Nephron progenitor cell (in vitro differentiated cells): ENCODE measurements around the gene SCAF1.

Experiments
- DNase-seq: peaks from one replicate; pipeline ENCODE4 v3.0.0; 2021
- H3K27ac Mint-ChIP-seq: 2 replicates; pipeline ENCODE4 v1.8.0; 2021; ENCODE audit warnings: mild to moderate bottlenecking, moderate library complexity, mixed read lengths
- H3K27me3 Mint-ChIP-seq: 2 replicates; pipeline ENCODE4 v1.8.0; 2021; ENCODE audit warnings: mild to moderate bottlenecking, low read depth, mixed read lengths; ENCODE audit not compliant: poor library complexity
- H3K36me3 Mint-ChIP-seq: 2 replicates; pipeline ENCODE4 v1.8.0; 2021; ENCODE audit warnings: low read depth, mixed read lengths
- H3K4me1 Mint-ChIP-seq: 2 replicates; pipeline ENCODE4 v1.8.0; 2021; ENCODE audit warnings: mixed read lengths
- H3K4me3 Mint-ChIP-seq: 2 replicates; pipeline ENCODE4 v1.8.0; 2021; ENCODE audit warnings: mild to moderate bottlenecking, moderate library complexity, mixed read lengths
- H3K9me3 Mint-ChIP-seq: 2 replicates; pipeline ENCODE4 v1.8.0; 2021; ENCODE audit warnings: mild to moderate bottlenecking, moderate library complexity, mixed read lengths
- TF ChIP-seq, protein P1 (sequence below): fragments of 200-600 bp; sonication (generic); IDR thresholded peaks from 2 replicates; pipeline ENCODE4 v1.5.0; 2021; ENCODE audit warnings: antibody characterized with exemption

SCAF1 gene

DNA sequence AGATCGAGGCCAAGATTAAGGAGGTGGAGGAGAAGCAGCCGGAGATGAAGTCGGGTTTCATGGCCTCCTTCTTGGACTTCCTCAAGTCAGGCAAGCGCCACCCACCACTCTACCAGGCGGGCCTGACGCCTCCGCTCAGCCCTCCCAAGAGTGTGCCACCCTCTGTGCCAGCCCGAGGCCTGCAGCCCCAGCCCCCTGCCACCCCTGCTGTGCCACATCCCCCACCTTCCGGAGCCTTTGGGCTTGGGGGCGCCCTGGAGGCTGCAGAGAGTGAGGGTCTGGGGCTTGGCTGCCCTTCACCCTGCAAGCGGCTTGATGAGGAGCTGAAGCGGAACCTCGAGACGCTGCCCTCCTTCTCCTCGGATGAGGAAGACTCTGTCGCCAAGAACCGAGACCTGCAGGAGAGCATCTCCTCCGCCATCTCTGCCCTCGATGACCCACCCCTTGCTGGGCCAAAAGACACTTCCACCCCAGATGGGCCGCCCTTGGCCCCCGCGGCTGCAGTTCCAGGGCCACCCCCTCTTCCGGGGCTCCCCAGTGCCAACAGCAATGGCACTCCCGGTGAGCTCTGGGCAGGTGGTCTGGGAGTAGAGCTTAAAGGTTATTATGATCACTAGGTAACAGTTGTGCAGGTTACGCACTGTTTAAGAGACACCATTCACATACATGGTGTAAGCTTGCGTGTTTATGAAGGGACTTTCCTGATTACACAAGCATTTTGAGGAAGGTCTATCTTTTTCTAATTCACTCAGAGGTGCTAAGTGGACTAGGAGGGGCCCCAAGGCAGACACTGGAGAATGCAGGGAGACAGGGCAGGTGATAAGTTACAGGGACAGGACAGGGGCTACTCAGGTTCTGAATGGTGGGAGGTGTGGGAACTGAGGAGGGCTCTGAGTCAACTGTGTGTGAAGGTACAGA, 42.4 kb upstream of the SCAF1 start:
- Mint-ChIP-seq H3K4me3 (no peak overlapping the region), H3K27ac (peak overlapping the region; percentile 94)
- TF ChIP-seq, protein P1, sequence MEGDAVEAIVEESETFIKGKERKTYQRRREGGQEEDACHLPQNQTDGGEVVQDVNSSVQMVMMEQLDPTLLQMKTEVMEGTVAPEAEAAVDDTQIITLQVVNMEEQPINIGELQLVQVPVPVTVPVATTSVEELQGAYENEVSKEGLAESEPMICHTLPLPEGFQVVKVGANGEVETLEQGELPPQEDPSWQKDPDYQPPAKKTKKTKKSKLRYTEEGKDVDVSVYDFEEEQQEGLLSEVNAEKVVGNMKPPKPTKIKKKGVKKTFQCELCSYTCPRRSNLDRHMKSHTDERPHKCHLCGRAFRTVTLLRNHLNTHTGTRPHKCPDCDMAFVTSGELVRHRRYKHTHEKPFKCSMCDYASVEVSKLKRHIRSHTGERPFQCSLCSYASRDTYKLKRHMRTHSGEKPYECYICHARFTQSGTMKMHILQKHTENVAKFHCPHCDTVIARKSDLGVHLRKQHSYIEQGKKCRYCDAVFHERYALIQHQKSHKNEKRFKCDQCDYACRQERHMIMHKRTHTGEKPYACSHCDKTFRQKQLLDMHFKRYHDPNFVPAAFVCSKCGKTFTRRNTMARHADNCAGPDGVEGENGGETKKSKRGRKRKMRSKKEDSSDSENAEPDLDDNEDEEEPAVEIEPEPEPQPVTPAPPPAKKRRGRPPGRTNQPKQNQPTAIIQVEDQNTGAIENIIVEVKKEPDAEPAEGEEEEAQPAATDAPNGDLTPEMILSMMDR, result no peak

DNA sequence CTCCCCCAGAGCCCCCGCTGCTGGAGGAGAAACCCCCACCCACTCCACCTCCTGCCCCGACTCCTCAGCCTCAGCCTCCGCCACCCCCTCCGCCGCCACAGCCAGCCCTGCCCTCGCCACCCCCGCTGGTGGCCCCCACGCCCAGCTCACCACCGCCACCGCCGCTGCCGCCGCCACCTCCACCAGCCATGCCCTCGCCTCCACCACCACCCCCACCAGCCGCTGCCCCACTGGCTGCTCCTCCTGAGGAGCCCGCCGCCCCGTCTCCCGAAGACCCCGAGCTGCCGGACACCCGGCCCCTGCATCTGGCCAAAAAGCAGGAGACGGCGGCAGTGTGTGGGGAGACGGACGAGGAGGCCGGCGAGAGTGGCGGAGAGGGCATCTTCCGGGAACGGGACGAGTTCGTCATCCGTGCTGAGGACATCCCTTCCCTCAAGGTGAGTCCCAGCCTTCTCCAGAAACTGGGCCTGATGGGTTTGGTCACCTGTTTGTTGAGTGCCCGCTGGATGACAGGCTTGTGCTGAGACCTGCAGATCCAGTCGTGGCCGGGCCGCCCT, 40.4 kb upstream of the SCAF1 start:
- no peaks in the 10 kb centered on the region for H3K9me3 Mint-ChIP-seq
- no peaks in the 10 kb centered on the region for H3K27me3 Mint-ChIP-seq
- no peak overlapping the region for H3K27ac Mint-ChIP-seq
- H3K36me3 Mint-ChIP-seq, result peaks cover 43% of the 10 kb centered on the region
- no peaks in the 10 kb centered on the region for H3K4me1 Mint-ChIP-seq
- DNase-seq, result no peak
- H3K4me3 Mint-ChIP-seq, result no peak overlapping the region
- TF ChIP-seq, protein P1, result no peak

More for the DNA sequence above, 42.4 kb upstream of the SCAF1 start:
- Mint-ChIP-seq H3K27me3 (no peaks in the 10 kb centered on the region), H3K4me1 (no peaks in the 10 kb centered on the region), H3K9me3 (no peaks in the 10 kb centered on the region), H3K36me3 (peaks cover 40% of the 10 kb centered on the region)
- DNase-seq, result no peak

DNA sequence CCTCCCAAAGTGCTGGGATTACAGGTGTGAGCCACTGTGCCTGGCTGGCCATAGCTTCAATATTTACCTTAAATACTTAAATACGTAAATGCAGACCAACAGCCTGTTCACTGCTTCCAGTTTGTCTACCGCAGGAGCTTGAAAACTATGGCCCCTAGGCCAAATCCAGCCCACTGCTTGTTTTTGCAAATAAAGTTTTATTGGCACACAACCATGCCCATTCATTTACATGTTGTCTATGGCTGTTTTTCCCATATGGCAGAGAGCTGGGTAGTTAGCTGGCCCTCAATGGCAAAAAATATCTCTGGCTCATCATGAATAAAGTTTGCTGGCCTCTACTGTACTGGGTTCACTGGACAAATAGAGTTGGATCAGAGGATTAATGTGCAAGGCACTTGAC, 39.2 kb upstream of the SCAF1 start:
- DNase-seq, result no peak
- no peak overlapping the region for H3K27ac Mint-ChIP-seq
- peaks cover 54% of the 10 kb centered on the region for H3K36me3 Mint-ChIP-seq
- no peaks in the 10 kb centered on the region for H3K4me1 Mint-ChIP-seq
- no peaks in the 10 kb centered on the region for H3K9me3 Mint-ChIP-seq
- TF ChIP-seq, protein P1, result no peak
- no peaks in the 10 kb centered on the region for H3K27me3 Mint-ChIP-seq
- no peak overlapping the region for H3K4me3 Mint-ChIP-seq

DNA sequence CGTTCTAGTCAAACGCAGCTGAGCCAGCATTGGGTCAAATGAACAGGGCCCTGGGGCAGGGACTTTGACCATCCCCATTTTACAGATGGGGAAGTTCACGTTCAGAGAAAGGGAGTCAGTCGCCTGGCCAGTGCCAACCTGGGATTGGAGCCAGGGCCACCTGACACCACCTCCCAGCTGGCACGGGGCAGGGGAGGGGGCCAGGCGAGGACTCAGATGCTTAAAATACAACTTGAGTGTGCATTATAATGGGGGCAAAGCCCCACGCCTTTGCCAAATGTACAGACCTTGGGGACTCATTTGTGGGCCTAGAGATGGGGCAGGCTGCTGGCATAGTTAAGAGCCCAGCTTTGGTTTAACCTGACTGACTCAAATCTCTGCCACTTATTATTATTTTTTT, 36.4 kb upstream of the SCAF1 start:
- Mint-ChIP-seq H3K27me3 (no peaks in the 10 kb centered on the region), H3K4me3 (no peak overlapping the region), H3K36me3 (peaks cover 62% of the 10 kb centered on the region), H3K4me1 (no peaks in the 10 kb centered on the region), H3K27ac (no peak overlapping the region), H3K9me3 (no peaks in the 10 kb centered on the region)
- DNase-seq, result no peak
- TF ChIP-seq, protein P1, result no peak

DNA sequence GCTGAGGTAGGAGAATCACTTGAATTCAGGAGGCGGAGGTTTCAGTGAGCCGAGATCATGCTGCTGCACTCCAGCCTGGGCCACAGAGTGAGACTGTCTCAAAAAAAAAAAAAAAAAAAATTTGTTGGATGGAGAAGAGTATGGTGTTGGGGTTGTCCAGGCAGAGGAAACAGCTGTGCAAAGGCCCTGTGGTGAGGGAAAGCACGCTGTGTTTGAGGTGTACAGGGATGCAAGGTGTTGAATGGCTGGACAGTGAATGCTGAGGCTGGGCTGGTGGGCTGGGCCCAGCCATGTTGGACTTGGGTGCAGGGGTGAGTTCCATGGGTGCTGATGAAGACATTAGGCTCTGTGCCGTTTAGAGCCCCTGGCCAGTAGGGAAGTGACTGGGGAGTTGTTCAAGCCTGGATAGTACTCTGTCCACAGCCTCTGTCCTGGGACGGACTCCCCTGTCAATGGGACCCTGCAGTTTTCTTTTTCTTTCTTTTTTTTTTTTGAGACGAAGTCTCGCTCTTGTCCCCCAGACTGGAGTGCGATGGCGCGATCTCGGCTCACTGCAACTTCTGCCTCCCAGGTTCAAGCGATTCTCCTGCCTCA, 32.4 kb upstream of the SCAF1 start:
- peak overlapping the region; percentile 25 for H3K27ac Mint-ChIP-seq

More for the DNA sequence above, 32.4 kb upstream of the SCAF1 start:
- H3K9me3 Mint-ChIP-seq, result no peaks in the 10 kb centered on the region
- H3K4me3 Mint-ChIP-seq, result no peak overlapping the region
- DNase-seq, result no peak
- no peaks in the 10 kb centered on the region for H3K4me1 Mint-ChIP-seq
- H3K27me3 Mint-ChIP-seq, result no peaks in the 10 kb centered on the region
- H3K36me3 Mint-ChIP-seq, result peaks cover 42% of the 10 kb centered on the region
- TF ChIP-seq, protein P1, result no peak
